ENCODE data around the gene CLIP1. TPM values are rescaled to one million over a fixed set of nuclear protein-coding genes. Genes with fewer than 3 reads are reported as not detected.
"Not testable (repeated sequence)": the region's sequence is repeated elsewhere in the genome, so short reads cannot be mapped to it uniquely, and the experiment has no call there.

Gene CLIP1
- total RNA-seq, 1 experiment from 2014 or later = 62.2 TPM

DNA sequence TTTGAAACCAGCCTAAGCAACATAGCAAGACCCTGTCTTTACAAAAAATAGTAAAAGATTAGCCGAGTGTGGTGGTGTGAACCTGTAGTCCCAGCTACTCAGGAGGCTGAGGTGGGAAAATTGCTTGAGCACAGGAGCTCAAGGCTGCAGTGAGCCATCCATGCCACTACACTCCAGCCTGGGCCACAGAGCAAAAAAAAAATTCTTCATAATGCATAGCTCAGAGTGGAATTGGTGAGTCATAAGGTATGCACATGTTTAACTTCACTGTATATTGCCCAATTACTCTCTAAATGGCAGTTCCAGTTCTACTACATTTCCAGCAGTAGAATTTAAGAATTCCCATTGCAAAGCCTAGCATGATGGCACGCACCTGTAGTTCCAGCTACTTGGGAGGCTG, 26.8 kb upstream of the CLIP1 start:
- DNase-seq (ENCODE audit: low spot score) = peak; percentile 44

DNA sequence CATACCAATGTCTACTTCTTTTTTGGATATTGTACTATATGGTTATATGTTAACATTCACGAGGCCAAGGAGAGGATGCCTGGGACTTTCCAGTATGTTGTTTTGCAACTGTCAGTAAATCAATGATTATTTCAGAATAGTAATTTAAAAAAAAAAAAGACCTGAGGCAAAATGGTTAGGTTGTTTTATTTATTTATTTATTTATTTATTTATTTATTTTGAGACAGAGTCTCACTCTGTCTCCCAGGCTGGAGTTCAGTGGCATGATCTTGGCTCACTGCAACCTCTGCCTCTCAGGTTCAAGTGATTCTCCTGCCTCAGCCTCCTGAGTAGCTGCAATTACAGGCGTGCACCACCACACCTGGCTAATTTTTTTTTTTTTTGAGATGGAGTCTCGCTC, 25.4 kb upstream of the CLIP1 start:
- H3K36me3 ChIP-seq (ENCODE audit: insufficient read depth, low read length, poor library complexity, severe bottlenecking); H3K4me1 ChIP-seq (ENCODE audit: insufficient read depth, low read length, poor library complexity, severe bottlenecking); intact Hi-C loops (cut with micrococcal nuclease; ENCODE audit: unreplicated experiment); H3K27ac ChIP-seq (ENCODE audit: low read depth, low read length, poor library complexity, severe bottlenecking); POLR2A ChIA-PET (ENCODE audit: low non-redundant PET); H3K27me3 ChIP-seq (replicated peaks; ENCODE audit: insufficient read depth, low read depth, low read length, poor library complexity); BruUV-seq (replicated peaks); DNase-seq (ENCODE audit: low spot score); H3K9me3 ChIP-seq (ENCODE audit: low read depth, low read length, poor library complexity, severe bottlenecking); CTCF ChIA-PET; H3K4me3 ChIP-seq (ENCODE audit: low read depth, low read length, poor library complexity, severe bottlenecking): not testable (repeated sequence)

More for the DNA sequence above, 26.8 kb upstream of the CLIP1 start:
- BruUV-seq (replicated peaks) = no TSS peak
- H3K4me1 ChIP-seq (ENCODE audit: insufficient read depth, low read length, poor library complexity, severe bottlenecking) = no peaks in the 10 kb centered on the region
- no peak for TF ChIP-seq EZH2 (IDR thresholded peaks at IDR 0.05; ENCODE audit: borderline replicate concordance, low read depth, low read length, poor library complexity, severe bottlenecking)
- TF ChIP-seq, protein P1, sequence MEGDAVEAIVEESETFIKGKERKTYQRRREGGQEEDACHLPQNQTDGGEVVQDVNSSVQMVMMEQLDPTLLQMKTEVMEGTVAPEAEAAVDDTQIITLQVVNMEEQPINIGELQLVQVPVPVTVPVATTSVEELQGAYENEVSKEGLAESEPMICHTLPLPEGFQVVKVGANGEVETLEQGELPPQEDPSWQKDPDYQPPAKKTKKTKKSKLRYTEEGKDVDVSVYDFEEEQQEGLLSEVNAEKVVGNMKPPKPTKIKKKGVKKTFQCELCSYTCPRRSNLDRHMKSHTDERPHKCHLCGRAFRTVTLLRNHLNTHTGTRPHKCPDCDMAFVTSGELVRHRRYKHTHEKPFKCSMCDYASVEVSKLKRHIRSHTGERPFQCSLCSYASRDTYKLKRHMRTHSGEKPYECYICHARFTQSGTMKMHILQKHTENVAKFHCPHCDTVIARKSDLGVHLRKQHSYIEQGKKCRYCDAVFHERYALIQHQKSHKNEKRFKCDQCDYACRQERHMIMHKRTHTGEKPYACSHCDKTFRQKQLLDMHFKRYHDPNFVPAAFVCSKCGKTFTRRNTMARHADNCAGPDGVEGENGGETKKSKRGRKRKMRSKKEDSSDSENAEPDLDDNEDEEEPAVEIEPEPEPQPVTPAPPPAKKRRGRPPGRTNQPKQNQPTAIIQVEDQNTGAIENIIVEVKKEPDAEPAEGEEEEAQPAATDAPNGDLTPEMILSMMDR (conservative IDR thresholded peaks at IDR 0.05; ENCODE audit: low read depth, low read length) = no peak
- no peak overlapping the region for H3K27ac ChIP-seq (ENCODE audit: low read depth, low read length, poor library complexity, severe bottlenecking)
- no peaks in the 10 kb centered on the region for H3K36me3 ChIP-seq (ENCODE audit: insufficient read depth, low read length, poor library complexity, severe bottlenecking)
- H3K9me3 ChIP-seq (ENCODE audit: low read depth, low read length, poor library complexity, severe bottlenecking) = no peaks in the 10 kb centered on the region
- ChIA-PET POLR2A (ENCODE audit: low non-redundant PET) (interaction anchor here (0.7 kb wide), 1 partner anchor 500 kb away, joined by 4 read pairs; no protein-coding TSS in a partner anchor), CTCF (no interaction called here)
- no peak overlapping the region for H3K4me3 ChIP-seq (ENCODE audit: low read depth, low read length, poor library complexity, severe bottlenecking)
- intact Hi-C loops (cut with micrococcal nuclease; ENCODE audit: unreplicated experiment) = no loop called here
- H3K27me3 ChIP-seq (replicated peaks; ENCODE audit: insufficient read depth, low read depth, low read length, poor library complexity) = no peaks in the 10 kb centered on the region

DNA sequence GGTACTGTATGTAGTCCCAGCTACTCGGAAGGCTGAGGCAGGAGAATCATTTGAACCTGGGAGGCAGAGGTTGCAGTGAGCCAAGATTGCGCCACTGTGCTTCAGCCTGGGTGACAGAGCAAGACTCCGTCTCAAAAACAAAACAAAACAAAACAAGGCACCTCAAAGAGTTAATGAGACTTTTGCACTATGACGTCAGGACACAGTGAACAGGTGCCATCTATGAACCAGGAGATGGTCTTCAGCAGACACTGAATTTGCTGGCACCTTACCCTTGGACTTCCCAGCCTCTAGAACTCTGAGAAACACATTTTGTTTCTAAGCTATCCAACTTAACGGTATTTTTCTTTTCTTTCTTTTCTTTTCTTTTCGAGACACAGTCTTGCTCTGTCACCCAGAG, 23.9 kb upstream of the CLIP1 start:
- H3K9me3 ChIP-seq (ENCODE audit: low read depth, low read length, poor library complexity, severe bottlenecking); H3K4me1 ChIP-seq (ENCODE audit: insufficient read depth, low read length, poor library complexity, severe bottlenecking); intact Hi-C loops (cut with micrococcal nuclease; ENCODE audit: unreplicated experiment); H3K36me3 ChIP-seq (ENCODE audit: insufficient read depth, low read length, poor library complexity, severe bottlenecking); CTCF ChIA-PET; DNase-seq (ENCODE audit: low spot score); H3K27me3 ChIP-seq (replicated peaks; ENCODE audit: insufficient read depth, low read depth, low read length, poor library complexity); H3K27ac ChIP-seq (ENCODE audit: low read depth, low read length, poor library complexity, severe bottlenecking); H3K4me3 ChIP-seq (ENCODE audit: low read depth, low read length, poor library complexity, severe bottlenecking); POLR2A ChIA-PET (ENCODE audit: low non-redundant PET); BruUV-seq (replicated peaks): not testable (repeated sequence)

GRCh38 chr12:122444071-122444470, 21.6 kb upstream of the CLIP1 start:
- DNase-seq (ENCODE audit: low spot score); POLR2A ChIA-PET (ENCODE audit: low non-redundant PET); H3K9me3 ChIP-seq (ENCODE audit: low read depth, low read length, poor library complexity, severe bottlenecking); BruUV-seq (replicated peaks); H3K36me3 ChIP-seq (ENCODE audit: insufficient read depth, low read length, poor library complexity, severe bottlenecking); H3K4me1 ChIP-seq (ENCODE audit: insufficient read depth, low read length, poor library complexity, severe bottlenecking); H3K27ac ChIP-seq (ENCODE audit: low read depth, low read length, poor library complexity, severe bottlenecking); intact Hi-C loops (cut with micrococcal nuclease; ENCODE audit: unreplicated experiment); CTCF ChIA-PET; H3K27me3 ChIP-seq (replicated peaks; ENCODE audit: insufficient read depth, low read depth, low read length, poor library complexity); H3K4me3 ChIP-seq (ENCODE audit: low read depth, low read length, poor library complexity, severe bottlenecking): not testable (repeated sequence)

DNA sequence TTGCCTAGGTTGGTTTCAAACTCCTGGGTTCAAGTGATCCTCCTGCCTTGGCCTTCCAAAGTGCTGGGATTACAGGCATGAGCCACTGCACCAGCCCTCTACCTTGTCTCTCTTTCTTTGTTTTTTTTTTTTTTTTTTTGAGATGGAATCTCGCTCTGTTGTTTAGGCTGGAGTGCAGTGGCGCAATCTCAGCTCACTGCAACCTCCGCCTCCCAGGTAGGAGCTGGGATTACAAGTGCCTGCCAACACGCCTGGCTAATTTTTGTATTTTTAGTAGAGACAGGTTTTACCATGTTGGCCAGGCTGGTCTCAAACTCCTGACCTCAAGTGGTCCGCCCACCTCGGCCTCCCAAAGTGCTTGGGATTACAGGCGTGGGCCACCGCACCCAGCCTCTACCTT, 16.4 kb upstream of the CLIP1 start:
- DNase-seq (ENCODE audit: low spot score); intact Hi-C loops (cut with micrococcal nuclease; ENCODE audit: unreplicated experiment); CTCF ChIA-PET; BruUV-seq (replicated peaks); H3K4me1 ChIP-seq (ENCODE audit: insufficient read depth, low read length, poor library complexity, severe bottlenecking); H3K36me3 ChIP-seq (ENCODE audit: insufficient read depth, low read length, poor library complexity, severe bottlenecking); H3K27me3 ChIP-seq (replicated peaks; ENCODE audit: insufficient read depth, low read depth, low read length, poor library complexity); H3K9me3 ChIP-seq (ENCODE audit: low read depth, low read length, poor library complexity, severe bottlenecking); H3K27ac ChIP-seq (ENCODE audit: low read depth, low read length, poor library complexity, severe bottlenecking); H3K4me3 ChIP-seq (ENCODE audit: low read depth, low read length, poor library complexity, severe bottlenecking): not testable (repeated sequence)
- POLR2A ChIA-PET (ENCODE audit: low non-redundant PET) = interaction anchor here (0.6 kb wide), 1 partner anchor 24 kb away, joined by 3 read pairs; no protein-coding TSS in a partner anchor

All from A673 (cell line).